Muscle layer of colon (tissue), 2 donors: ENCODE results near the gene FAIM2.

Source experiments
- H3K27ac ChIP-seq: one replicate; pipeline ENCODE4 v1.7.0; 2013; ENCODE audit warnings: low read depth, mild to moderate bottlenecking, low read length, moderate library complexity
- H3K27me3 ChIP-seq, 2 donors: one replicate each; pipeline ENCODE4 v1.7.0; 2013; ENCODE audit warnings: low read length in 2 of 2, mild to moderate bottlenecking in 2 of 2; ENCODE audit not compliant: insufficient read depth in 2 of 2, control insufficient read depth in 1 of 2
- H3K36me3 ChIP-seq: one replicate; pipeline ENCODE4 v1.7.0; 2013; ENCODE audit warnings: mild to moderate bottlenecking, low read length; ENCODE audit not compliant: insufficient read depth
- H3K4me1 ChIP-seq: one replicate; pipeline ENCODE4 v1.7.0; 2013; ENCODE audit warnings: mild to moderate bottlenecking, low read length; ENCODE audit not compliant: insufficient read depth
- H3K4me3 ChIP-seq, 2 donors: one replicate each; pipeline ENCODE4 v1.7.0; 2013; ENCODE audit warnings: low read length in 2 of 2, low read depth in 1 of 2, mild to moderate bottlenecking in 1 of 2, moderate library complexity in 1 of 2
- H3K9ac ChIP-seq: one replicate; pipeline ENCODE4 v1.7.0; 2013; ENCODE audit warnings: low read length
- H3K9me3 ChIP-seq: one replicate; pipeline ENCODE4 v1.7.0; 2013; ENCODE audit warnings: mild to moderate bottlenecking, low read length
- donor health status: abdominal sarcoma.
- donor health status: Adenocarcinoma of cecum.

The FAIM2 gene

DNA sequence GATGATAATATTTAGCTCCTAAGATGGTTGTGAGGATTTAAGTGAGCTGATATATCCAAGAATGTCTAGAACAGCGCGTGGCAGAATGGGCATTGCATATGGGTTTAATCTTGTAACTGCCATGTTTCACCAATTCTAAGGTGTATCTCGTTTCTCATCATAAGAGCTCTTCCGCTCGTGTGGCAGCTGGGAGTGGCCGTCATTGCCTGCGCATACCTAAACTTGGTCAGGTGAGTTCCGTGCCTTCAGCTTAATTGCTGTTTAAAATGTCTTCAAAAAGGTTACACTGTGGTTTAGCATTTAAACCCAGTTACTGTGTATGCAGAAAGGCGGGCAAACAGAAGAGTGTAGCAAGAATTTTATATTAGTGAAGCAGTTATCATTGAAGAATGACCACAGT lies 42.4 kb upstream of the FAIM2 start:
- no peaks in the 10 kb centered on the region for H3K27me3 ChIP-seq
- no peaks in the 10 kb centered on the region for H3K4me1 ChIP-seq
- H3K9me3 ChIP-seq = no peaks in the 10 kb centered on the region
- no peak overlapping the region for H3K9ac ChIP-seq
- no peak overlapping the region for H3K4me3 ChIP-seq
- no peaks in the 10 kb centered on the region for H3K36me3 ChIP-seq
- H3K27ac ChIP-seq = no peak overlapping the region

DNA sequence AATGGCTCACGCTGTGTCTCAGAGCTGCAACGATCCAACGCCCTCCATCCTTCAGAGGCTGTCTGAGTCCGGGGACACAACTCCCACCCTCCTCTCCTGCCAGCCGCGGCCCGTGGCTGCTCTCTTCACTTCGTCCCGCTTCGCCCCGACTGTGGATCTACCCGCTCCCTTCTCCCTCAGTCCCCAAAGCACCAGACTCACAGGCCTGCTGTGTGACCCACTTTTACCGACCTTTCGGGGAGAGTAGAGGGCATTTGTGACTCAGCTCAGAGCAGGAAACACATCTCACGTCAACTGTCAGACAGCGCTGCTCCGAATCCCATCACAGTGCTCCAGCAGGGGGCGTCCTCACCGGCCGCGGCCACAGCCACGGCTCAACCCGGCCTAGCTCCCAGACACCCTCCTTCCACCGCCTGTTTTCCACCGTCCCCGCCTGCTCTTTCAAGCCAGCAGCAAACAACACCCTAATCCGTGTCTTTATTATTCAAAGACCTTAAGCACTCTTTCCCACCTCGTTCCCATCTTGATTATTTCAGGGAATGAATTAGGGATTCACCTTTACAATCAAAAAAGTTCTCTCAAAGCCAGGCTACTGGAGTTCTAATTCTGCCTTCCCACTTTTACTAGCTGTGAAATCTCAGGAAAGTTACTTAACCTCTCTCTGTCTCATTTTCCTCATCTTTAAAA lies 41.8 kb upstream of the FAIM2 start:
- H3K27ac ChIP-seq = no peak overlapping the region
- H3K4me3 ChIP-seq = peak overlapping the region; percentile 12 to 53
- no peak overlapping the region for H3K9ac ChIP-seq

DNA sequence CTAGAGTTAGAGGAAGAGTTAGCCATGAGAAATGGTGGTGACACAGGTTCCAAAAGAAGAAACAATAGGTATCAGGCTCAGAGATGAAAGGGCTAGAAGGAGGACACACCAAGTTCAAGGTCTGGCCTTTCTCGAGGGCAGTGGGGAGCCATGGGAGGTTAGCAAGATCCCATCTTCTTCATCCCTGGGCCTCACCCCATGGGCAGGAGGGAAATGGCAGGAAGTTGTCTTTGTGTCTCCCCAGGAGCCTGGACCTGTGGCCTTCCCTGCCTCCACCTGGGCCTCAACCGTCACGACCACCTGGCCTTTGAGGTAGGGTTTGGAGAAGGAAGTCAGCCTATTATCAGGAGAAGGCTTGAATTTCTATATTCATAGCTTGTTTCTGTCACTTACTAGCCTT lies 41.0 kb upstream of the FAIM2 start:
- Histone ChIP-seq H3K9me3 (no peaks in the 10 kb centered on the region), H3K4me3 (no peak overlapping the region), H3K27ac (no peak overlapping the region), H3K4me1 (no peaks in the 10 kb centered on the region), H3K27me3 (no peaks in the 10 kb centered on the region), H3K36me3 (no peaks in the 10 kb centered on the region), H3K9ac (no peak overlapping the region)

More for the DNA sequence above, 41.8 kb upstream of the FAIM2 start:
- no peaks in the 10 kb centered on the region for H3K27me3 ChIP-seq
- no peaks in the 10 kb centered on the region for H3K36me3 ChIP-seq
- H3K9me3 ChIP-seq = no peaks in the 10 kb centered on the region
- H3K4me1 ChIP-seq = no peaks in the 10 kb centered on the region

DNA sequence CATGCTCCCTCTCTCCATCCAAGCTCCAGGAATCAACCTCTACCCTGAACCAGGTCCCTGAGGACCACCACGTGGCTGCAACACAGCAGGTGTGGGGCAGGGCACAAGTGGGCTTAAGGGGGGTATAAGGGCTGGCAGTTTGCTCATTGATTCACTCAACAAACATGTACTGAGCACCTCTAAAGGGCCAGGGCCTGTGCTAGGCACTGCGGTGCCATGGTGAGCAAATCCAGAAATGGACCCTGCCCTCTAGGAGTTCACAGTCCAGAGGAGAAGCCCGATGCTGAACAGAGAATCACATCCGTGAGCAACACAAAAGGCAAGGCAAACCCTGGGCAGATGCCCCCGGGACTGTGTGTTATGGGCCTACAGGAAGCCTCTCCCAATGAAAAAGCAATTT lies 40.3 kb upstream of the FAIM2 start:
- no peaks in the 10 kb centered on the region for H3K27me3 ChIP-seq
- H3K36me3 ChIP-seq = no peaks in the 10 kb centered on the region
- no peak overlapping the region for H3K4me3 ChIP-seq
- no peaks in the 10 kb centered on the region for H3K4me1 ChIP-seq
- H3K27ac ChIP-seq = no peak overlapping the region
- H3K9me3 ChIP-seq = no peaks in the 10 kb centered on the region
- no peak overlapping the region for H3K9ac ChIP-seq

DNA sequence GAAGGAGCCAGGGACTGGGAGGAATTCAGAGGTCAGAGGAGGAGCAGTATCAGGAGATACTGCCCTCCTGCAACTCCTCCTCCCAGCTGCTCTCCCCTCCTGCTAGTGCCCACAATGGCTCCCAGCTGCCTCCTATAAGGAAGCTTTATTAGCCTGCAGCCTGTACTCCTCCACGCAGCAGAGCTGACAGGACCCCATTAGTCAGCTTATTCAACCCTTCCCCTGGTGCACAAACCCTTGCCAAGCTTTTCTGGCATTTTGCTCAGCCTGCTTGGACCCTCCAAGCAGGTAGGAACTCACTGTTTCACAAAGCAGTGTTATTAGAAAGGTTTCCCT lies 39.9 kb upstream of the FAIM2 start:
- no peak overlapping the region for H3K4me3 ChIP-seq
- H3K27ac ChIP-seq = no peak overlapping the region
- H3K9ac ChIP-seq = no peak overlapping the region
- H3K9me3 ChIP-seq = no peaks in the 10 kb centered on the region
- H3K36me3 ChIP-seq = no peaks in the 10 kb centered on the region
- no peaks in the 10 kb centered on the region for H3K4me1 ChIP-seq
- H3K27me3 ChIP-seq = no peaks in the 10 kb centered on the region

DNA sequence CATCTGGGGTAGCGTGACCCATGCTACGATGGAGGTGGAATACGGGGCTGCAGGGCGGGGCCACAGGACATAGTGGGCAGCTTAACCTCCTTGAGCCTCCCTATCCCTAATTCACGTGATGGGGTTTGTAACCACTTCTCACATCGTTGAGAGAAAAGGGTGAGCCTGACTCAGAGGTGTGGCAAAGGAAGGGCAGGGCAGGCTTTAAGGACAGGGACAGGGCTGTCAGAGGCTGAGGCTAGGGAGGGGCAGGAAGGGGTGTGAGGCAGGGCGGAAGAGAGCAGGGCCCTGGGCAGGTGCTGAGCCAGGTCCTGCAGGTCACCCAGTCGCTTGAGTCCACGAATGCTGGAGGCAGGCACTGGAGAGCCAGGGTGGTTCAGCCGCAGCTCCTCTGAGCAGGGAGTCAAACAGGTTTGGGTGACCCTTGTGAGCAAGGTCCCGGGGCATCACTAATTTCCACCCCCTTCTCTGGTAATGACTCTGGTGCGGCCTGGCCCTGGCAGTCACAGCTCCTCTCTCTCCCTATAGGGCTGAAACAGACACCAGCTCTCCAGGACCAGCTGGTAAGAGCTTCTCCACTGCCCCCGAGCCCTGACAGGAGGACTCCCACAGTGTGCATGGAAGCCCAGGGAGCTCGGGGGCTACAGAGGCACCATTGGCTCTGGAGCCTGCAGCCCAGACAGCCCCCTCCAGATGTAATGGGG lies 39.4 kb upstream of the FAIM2 start:
- Histone ChIP-seq H3K4me3 (no peak overlapping the region), H3K27me3 (no peaks in the 10 kb centered on the region), H3K36me3 (no peaks in the 10 kb centered on the region), H3K9me3 (no peaks in the 10 kb centered on the region), H3K27ac (no peak overlapping the region), H3K4me1 (no peaks in the 10 kb centered on the region), H3K9ac (no peak overlapping the region)

DNA sequence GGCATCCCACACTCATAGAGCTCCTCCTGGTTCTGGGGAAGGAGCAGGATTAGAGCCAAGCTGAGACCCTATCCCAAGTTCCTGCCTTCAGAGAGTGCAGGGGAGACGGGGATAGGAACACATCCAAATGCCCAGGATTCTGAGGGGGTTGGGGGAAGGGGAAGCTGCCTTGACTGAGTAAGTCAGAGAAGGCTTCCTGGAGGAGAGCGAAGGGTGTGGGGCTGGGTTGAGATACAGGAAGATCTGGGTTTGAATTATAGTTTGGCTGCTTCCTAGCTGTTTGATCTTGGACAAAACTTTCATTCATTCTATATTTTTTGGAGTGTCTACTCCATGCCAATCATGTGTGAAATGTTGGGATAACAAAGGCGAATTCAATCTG lies 38.8 kb upstream of the FAIM2 start:
- H3K27me3 ChIP-seq = no peaks in the 10 kb centered on the region
- no peaks in the 10 kb centered on the region for H3K36me3 ChIP-seq
- no peak overlapping the region for H3K4me3 ChIP-seq
- H3K9ac ChIP-seq = no peak overlapping the region
- no peak overlapping the region for H3K27ac ChIP-seq
- no peaks in the 10 kb centered on the region for H3K4me1 ChIP-seq
- H3K9me3 ChIP-seq = no peaks in the 10 kb centered on the region

DNA sequence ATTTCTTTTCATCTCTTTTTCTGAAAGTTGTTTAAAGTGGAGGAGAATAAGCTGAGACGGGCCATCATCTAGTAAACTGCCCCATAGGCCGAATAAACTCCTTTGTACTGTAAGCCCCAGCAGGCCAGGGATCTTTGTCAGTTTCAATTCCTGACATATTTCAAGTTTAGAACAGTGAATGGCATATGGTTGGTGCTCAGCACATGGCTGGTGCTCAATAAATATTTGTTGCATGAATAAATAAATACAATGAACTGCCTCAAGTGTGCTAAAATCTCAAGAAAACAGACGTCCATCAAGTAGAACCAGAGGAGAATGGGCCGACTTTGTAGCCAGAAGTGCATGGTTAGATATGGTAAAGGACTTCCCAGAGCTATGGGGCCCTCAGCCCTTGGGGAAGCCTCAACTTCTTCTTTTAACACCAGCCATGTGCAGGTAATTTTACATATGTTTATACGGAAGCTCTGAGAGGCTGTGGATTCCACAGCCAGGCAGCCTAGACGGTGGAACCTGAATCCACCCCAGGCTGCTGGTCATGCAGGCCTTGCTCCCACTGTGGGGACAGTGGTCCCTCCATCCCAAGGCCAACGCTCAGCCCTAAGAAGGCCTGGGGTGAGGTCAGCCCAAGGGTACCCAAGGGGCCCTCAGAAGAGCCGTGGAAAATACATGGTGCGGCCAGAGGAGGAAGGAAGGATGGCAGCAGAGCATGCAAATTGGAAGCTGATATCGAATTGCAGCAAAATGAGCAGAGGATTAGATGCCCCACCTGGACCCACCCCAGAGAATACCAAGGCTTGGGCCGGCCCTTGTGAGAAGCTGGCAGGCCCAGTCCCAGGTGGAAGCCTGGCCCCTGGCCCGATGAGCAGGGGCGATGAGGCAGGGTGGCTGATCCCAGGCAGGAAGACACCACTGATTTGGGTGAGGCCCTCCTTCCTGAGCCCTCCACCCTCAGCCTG lies 38.1 kb upstream of the FAIM2 start:
- Histone ChIP-seq H3K4me3 (no peak overlapping the region), H3K4me1 (no peaks in the 10 kb centered on the region)

DNA sequence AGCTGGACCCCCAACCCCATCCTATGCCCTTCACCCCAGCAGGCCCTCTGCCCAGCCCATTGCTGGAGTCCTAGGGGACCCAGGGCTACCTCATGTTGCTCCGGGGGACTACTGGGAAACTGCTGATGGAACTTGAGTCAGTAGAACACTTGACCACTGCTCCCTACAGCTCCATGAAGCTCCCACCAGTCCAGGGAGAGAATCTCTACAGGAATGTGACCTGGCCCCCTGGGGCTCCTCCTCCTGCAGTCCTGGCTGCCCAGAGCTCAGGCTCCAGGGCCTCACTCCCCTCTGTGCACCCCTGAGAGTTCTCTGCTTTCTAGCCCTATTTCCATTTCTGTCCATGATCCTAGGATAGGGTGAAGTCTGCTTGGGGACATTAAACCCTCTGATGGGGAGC lies 36.0 kb upstream of the FAIM2 start:
- no peak overlapping the region for H3K27ac ChIP-seq
- no peak overlapping the region for H3K9ac ChIP-seq
- H3K4me1 ChIP-seq = no peaks in the 10 kb centered on the region
- H3K9me3 ChIP-seq = no peaks in the 10 kb centered on the region
- H3K4me3 ChIP-seq = no peak overlapping the region
- no peaks in the 10 kb centered on the region for H3K27me3 ChIP-seq
- H3K36me3 ChIP-seq = no peaks in the 10 kb centered on the region

More for the DNA sequence above, 38.1 kb upstream of the FAIM2 start:
- H3K9me3 ChIP-seq = no peaks in the 10 kb centered on the region
- H3K9ac ChIP-seq = no peak overlapping the region
- no peaks in the 10 kb centered on the region for H3K27me3 ChIP-seq
- no peaks in the 10 kb centered on the region for H3K36me3 ChIP-seq
- no peak overlapping the region for H3K27ac ChIP-seq

DNA sequence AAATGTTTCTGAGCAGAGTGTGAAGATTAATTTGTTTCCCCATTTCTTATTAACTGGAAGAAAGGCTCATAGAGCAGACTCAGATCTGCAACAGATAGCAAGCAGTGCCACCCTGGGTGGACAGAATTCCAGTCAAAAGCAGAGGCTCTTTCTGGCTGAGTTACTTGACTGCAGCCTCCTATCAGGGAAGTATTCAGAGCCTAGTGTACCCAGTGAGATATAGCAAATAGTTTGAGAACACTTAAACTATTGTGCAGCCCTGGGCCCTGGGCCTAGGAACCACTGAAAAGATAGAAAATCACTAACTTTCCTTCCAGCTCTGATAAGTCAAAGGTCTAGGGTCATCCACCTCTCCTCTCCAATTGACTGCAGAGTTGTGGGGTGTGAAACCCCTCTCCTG lies 35.6 kb upstream of the FAIM2 start:
- Histone ChIP-seq H3K27ac (no peak overlapping the region), H3K4me1 (no peaks in the 10 kb centered on the region), H3K36me3 (no peaks in the 10 kb centered on the region), H3K4me3 (no peak overlapping the region), H3K9me3 (no peaks in the 10 kb centered on the region), H3K27me3 (no peaks in the 10 kb centered on the region), H3K9ac (no peak overlapping the region)

DNA sequence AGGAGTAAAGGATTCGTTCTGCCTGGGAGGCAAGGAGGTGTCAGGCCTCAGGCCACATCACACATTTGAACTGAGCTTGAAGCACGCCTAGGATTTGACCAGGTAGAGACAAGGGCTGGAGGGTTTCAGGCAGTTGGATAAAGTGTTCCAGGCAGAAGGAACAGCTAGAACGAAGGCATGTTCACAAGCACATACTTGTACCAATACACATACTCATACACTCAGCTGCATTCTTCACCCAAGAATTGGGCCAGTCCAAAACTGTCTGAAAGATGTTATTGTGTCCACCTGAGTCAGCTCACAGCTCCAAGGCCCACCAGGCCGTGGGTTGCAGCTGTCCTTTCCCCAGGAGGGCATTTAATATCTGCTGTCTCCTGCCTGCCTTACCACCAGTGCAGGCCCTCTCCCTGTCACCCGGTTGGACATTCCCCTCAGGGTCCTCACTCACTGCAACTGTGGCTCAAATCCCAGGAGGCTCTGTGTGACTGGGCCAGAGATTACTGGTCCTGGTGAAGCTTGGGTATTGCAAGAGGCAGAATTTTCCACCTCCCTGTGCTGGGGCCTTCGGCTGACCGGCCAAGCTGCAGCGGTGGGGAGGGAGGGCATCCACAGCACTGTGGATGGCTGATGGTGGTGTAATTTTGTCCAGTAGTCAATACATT lies 34.1 kb upstream of the FAIM2 start:
- Histone ChIP-seq H3K4me3 (no peak overlapping the region), H3K27ac (no peak overlapping the region), H3K9me3 (no peaks in the 10 kb centered on the region), H3K27me3 (no peaks in the 10 kb centered on the region), H3K4me1 (no peaks in the 10 kb centered on the region), H3K36me3 (no peaks in the 10 kb centered on the region), H3K9ac (no peak overlapping the region)
